NCI-H460 (cell line): ENCODE data around the gene BSPH1. TPM values are rescaled to one million over a fixed set of nuclear protein-coding genes. Genes with fewer than 3 reads are reported as not detected.
"Not testable (repeated sequence)": the region's sequence is repeated elsewhere in the genome, so short reads cannot be mapped to it uniquely, and the experiment has no call there.

ENCODE experiments used
- DNase-seq: peaks from one replicate; pipeline ENCODE4 v3.0.0-alpha.2; 2016; ENCODE audit warnings: low read depth; ENCODE audit errors: extremely low read depth
- polyA plus RNA-seq: library from polyadenylated mRNA; depleted of rRNA; stranded (reverse); fragments of >200 nt; gene quantifications from 2 replicates; pipeline ENCODE4 v1.2.3, GENCODE V29; 2014; cell fraction: nucleus; rRNA removed
- total RNA-seq: library from RNA; depleted of rRNA; stranded (reverse); fragments of >200 nt; shearing (Covaris generic); gene quantifications from 2 replicates; pipeline ENCODE4 v1.2.3, GENCODE V29; 2014; rRNA removed

The BSPH1 gene
- total RNA-seq, result not detected in 2 replicates
- not detected in 2 replicates for polyA plus RNA-seq

- DNase-seq, result no peak
Measured at GRCh38 chr19:47992070-47992469, at the start of gene BSPH1. Gene BSPH1, minus strand, starts transcription at chr19:47992170. Its CDS starts 89 bp downstream, at chr19:47992081.

GRCh38 chr19:48036765-48037164 is 44.8 kb upstream of the BSPH1 start:
- no peak for DNase-seq

GRCh38 chr19:48033604-48034003 is 41.6 kb upstream of the BSPH1 start:
- no peak for DNase-seq

- no peak for DNase-seq
Measured at GRCh38 chr19:48030073-48030472, 38.1 kb upstream of the BSPH1 start.

- no peak for DNase-seq
Measured at GRCh38 chr19:48029431-48029830, 37.5 kb upstream of the BSPH1 start.

GRCh38 chr19:48025480-48025879 is 33.5 kb upstream of the BSPH1 start:
- DNase-seq, result no peak

GRCh38 chr19:48023518-48023917 is 31.5 kb upstream of the BSPH1 start:
- DNase-seq, result no peak

GRCh38 chr19:48023011-48023410 is 31.0 kb upstream of the BSPH1 start:
- no peak for DNase-seq

GRCh38 chr19:48020686-48021085 is 28.7 kb upstream of the BSPH1 start:
- DNase-seq, result no peak

GRCh38 chr19:48010932-48011758 is 19.2 kb upstream of the BSPH1 start:
- DNase-seq, result no peak

GRCh38 chr19:48006762-48007161 is 14.8 kb upstream of the BSPH1 start:
- DNase-seq, result peak; percentile 1

- no peak for DNase-seq
Measured at GRCh38 chr19:48004236-48004635, 12.3 kb upstream of the BSPH1 start.

- no peak for DNase-seq
Measured at GRCh38 chr19:48000846-48001245, 8.9 kb upstream of the BSPH1 start.

- DNase-seq, result no peak
Measured at GRCh38 chr19:47998800-47999199, 6.8 kb upstream of the BSPH1 start.

- DNase-seq, result no peak
Measured at GRCh38 chr19:47996230-47996727, 4.3 kb upstream of the BSPH1 start.

GRCh38 chr19:47994209-47994802 is 2.3 kb upstream of the BSPH1 start, which contains the start of gene ELSPBP1:
Gene ELSPBP1, plus strand, starts transcription at chr19:47994632. Its CDS starts 14,036 bp downstream, at chr19:48008668.
- DNase-seq, result no peak

- no peak for DNase-seq
Measured at GRCh38 chr19:47991191-47991808, 670 bp downstream of the BSPH1 start.

- DNase-seq, result no peak
Measured at GRCh38 chr19:47973529-47973928, 18.4 kb downstream of the BSPH1 start.

GRCh38 chr19:47955936-47956335 is 36.0 kb downstream of the BSPH1 start:
- not testable (repeated sequence) for DNase-seq

GRCh38 chr19:47952132-47952531 is 39.8 kb downstream of the BSPH1 start:
- DNase-seq, result not testable (repeated sequence)

GRCh38 chr19:47949852-47950521 is 42.0 kb downstream of the BSPH1 start:
- DNase-seq, result not testable (repeated sequence)
